IMR-90 (cell line): ENCODE data around the gene DSCAML1. TPM values are rescaled to one million over a fixed set of nuclear protein-coding genes. Genes with fewer than 3 reads are reported as not detected.

Experiments used
- ATAC-seq: fragments of 200-7000 bp; cut with Tn5 transposase; 2 replicates; pipeline ENCODE4 v1.9.1; 2020; ENCODE audit warnings: low read depth, mild to moderate bottlenecking, moderate library complexity
- BruUV-seq: library from RNA; stranded (reverse); fragments of 400-500 nt; replicated peaks from 2 replicates; lab custom pipeline; 2021; lab: Mats Ljungman, UMichigan
- CTCF ChIA-PET: fragments of 300-600 bp; formaldehyde crosslinking; extraction: SDS; loops from one replicate; lab custom pipeline; 2021; ENCODE audit warnings: antibody characterized with exemption; lab: Yijun Ruan, JAX
- POLR2A ChIA-PET: fragments of 300-600 bp; sonication (Branson Sonifier 250); formaldehyde crosslinking; loops from one replicate; lab custom pipeline; 2022; ENCODE audit warnings: antibody characterized with exemption; ENCODE audit not compliant: unreplicated experiment; lab: Charles Lee
- DNase-seq: peaks from one replicate; pipeline ENCODE4 v3.0.0; 2013
- H2AFZ ChIP-seq: replicated peaks from 2 replicates; pipeline ENCODE3; 2013; ENCODE audit warnings: low read length, mild to moderate bottlenecking; ENCODE audit not compliant: poor library complexity
- H2AK5ac ChIP-seq: 2 replicates; pipeline ENCODE4 v1.6.1; 2013; ENCODE audit warnings: low read depth, low read length, inconsistent platforms
- H2AK9ac ChIP-seq: replicated peaks from 2 replicates; pipeline ENCODE3; 2013; ENCODE audit warnings: mild to moderate bottlenecking, low read depth, low read length, moderate library complexity; ENCODE audit not compliant: poor library complexity
- H2BK120ac ChIP-seq: 2 replicates; pipeline ENCODE4 v1.6.1; 2013; ENCODE audit warnings: low read depth, low read length, inconsistent platforms
- H2BK15ac ChIP-seq: 3 replicates; pipeline ENCODE4 v1.6.1; 2013; ENCODE audit warnings: low read depth, low read length, inconsistent platforms
- H2BK20ac ChIP-seq: 2 replicates; pipeline ENCODE4 v1.6.1; 2013; ENCODE audit warnings: low read depth, mild to moderate bottlenecking, inconsistent platforms, low read length, moderate library complexity
- H2BK5ac ChIP-seq: 2 replicates; pipeline ENCODE4 v1.6.1; 2013; ENCODE audit warnings: mild to moderate bottlenecking, low read depth, low read length, inconsistent platforms; ENCODE audit not compliant: poor library complexity, severe bottlenecking
- H3K14ac ChIP-seq: replicated peaks from 2 replicates; pipeline ENCODE4 v1.6.1; 2013; ENCODE audit warnings: low read depth, low read length, inconsistent platforms
- H3K18ac ChIP-seq: 2 replicates; pipeline ENCODE4 v1.6.1; 2013; ENCODE audit warnings: low read depth, low read length, control low read depth
- H3K23ac ChIP-seq: 2 replicates; pipeline ENCODE4 v1.6.1; 2013; ENCODE audit warnings: low read depth, low read length, inconsistent platforms
- H3K27ac ChIP-seq: 2 replicates; pipeline ENCODE4 v1.5.1; 2013; ENCODE audit warnings: mild to moderate bottlenecking, control low read depth, low read length; ENCODE audit not compliant: insufficient read depth
- H3K27me3 ChIP-seq: 2 replicates; pipeline ENCODE4 v1.6.1; 2013; ENCODE audit warnings: low read length; ENCODE audit not compliant: control insufficient read depth, insufficient read depth
- H3K36me3 ChIP-seq: 2 replicates; pipeline ENCODE4 v1.6.1; 2013; ENCODE audit warnings: low read length, mixed read lengths; ENCODE audit not compliant: control insufficient read depth, insufficient read depth
- H3K4ac ChIP-seq: 2 replicates; pipeline ENCODE4 v1.6.1; 2013; ENCODE audit warnings: low read depth, low read length, inconsistent platforms
- H3K4me1 ChIP-seq: 2 replicates; pipeline ENCODE4 v1.6.1; 2013; ENCODE audit warnings: low read length, mixed read lengths; ENCODE audit not compliant: control insufficient read depth, insufficient read depth
- H3K4me2 ChIP-seq: 2 replicates; pipeline ENCODE4 v1.6.1; 2013; ENCODE audit warnings: low read depth, mild to moderate bottlenecking, control low read depth, low read length, moderate library complexity
- H3K4me3 ChIP-seq: 2 replicates; pipeline ENCODE4 v1.5.1; 2013; ENCODE audit warnings: low read depth, mild to moderate bottlenecking, control low read depth, low read length, moderate library complexity; ENCODE audit not compliant: insufficient read depth
- H3K56ac ChIP-seq: 2 replicates; pipeline ENCODE4 v1.6.1; 2013; ENCODE audit warnings: low read length, inconsistent platforms; ENCODE audit not compliant: insufficient read depth; ENCODE audit errors: extremely low read depth
- H3K79me1 ChIP-seq, 2 experiments: 2 replicates each; pipeline ENCODE4 v1.6.1; 2013; ENCODE audit warnings: low read length in 2 of 2, inconsistent platforms in 1 of 2, low read depth in 1 of 2
- H3K9ac ChIP-seq: 2 replicates; pipeline ENCODE4 v1.6.1; 2013; ENCODE audit warnings: low read depth, low read length, control low read depth
- H3K9me1 ChIP-seq: 2 replicates; pipeline ENCODE4 v1.6.1; 2013; ENCODE audit warnings: low read length, inconsistent platforms; ENCODE audit not compliant: insufficient read depth
- H3K9me3 ChIP-seq: 2 replicates; pipeline ENCODE4 v1.6.1; 2013; ENCODE audit warnings: low read length; ENCODE audit not compliant: control insufficient read depth, insufficient read depth
- H4K20me1 ChIP-seq: 2 replicates; pipeline ENCODE4 v1.6.1; 2013; ENCODE audit warnings: low read length, inconsistent platforms; ENCODE audit not compliant: insufficient read depth
- H4K5ac ChIP-seq: 2 replicates; pipeline ENCODE4 v1.6.1; 2013; ENCODE audit warnings: mild to moderate bottlenecking, low read depth, low read length, control low read depth
- H4K8ac ChIP-seq, 2 experiments: 2 replicates each; pipeline ENCODE4 v1.6.1; 2013; ENCODE audit warnings: low read depth in 2 of 2, low read length in 2 of 2, control low read depth in 1 of 2, inconsistent platforms in 1 of 2
- H4K91ac ChIP-seq: 2 replicates; pipeline ENCODE4 v1.6.1; 2013; ENCODE audit warnings: low read depth, low read length, inconsistent platforms; ENCODE audit not compliant: insufficient read depth
- CEBPB ChIP-seq: IDR thresholded peaks from 2 replicates; pipeline ENCODE4 v1.6.1; 2012; ENCODE audit warnings: low read depth, low read length, improper control_type of control experiment
- CHD1 ChIP-seq: IDR thresholded peaks from 2 replicates; pipeline ENCODE4 v1.6.1; 2012; ENCODE audit warnings: low read depth, low read length, improper control_type of control experiment
- CTCF ChIP-seq: conservative IDR thresholded peaks from 2 replicates; pipeline ENCODE4 v1.5.1; 2012; ENCODE audit warnings: mild to moderate bottlenecking, low read depth, low read length, improper control_type of control experiment
- FOS ChIP-seq: fragments of 150-350 bp; IDR thresholded peaks from 2 replicates; pipeline ENCODE4 v1.6.1; 2016; ENCODE audit warnings: low read depth, low read length
- MAFK ChIP-seq: IDR thresholded peaks from 2 replicates; pipeline ENCODE4 v1.6.1; 2012; ENCODE audit warnings: low read depth, low read length, improper control_type of control experiment
- MAZ ChIP-seq: IDR thresholded peaks from 2 replicates; pipeline ENCODE4 v1.6.1; 2012; ENCODE audit warnings: low read depth, mild to moderate bottlenecking, low read length, improper control_type of control experiment, moderate library complexity, borderline replicate concordance
- NFE2L2 ChIP-seq: fragments of 150-350 bp; IDR thresholded peaks from 2 replicates; pipeline ENCODE4 v1.6.1; 2016; ENCODE audit warnings: low read depth, mild to moderate bottlenecking, low read length
- SMC3 ChIP-seq: fragments of 150-350 bp; IDR thresholded peaks from 2 replicates; pipeline ENCODE4 v1.6.1; 2016; ENCODE audit warnings: low read depth, mild to moderate bottlenecking, antibody characterized with exemption, low read length, moderate library complexity
- USF2 ChIP-seq: fragments of 150-350 bp; IDR thresholded peaks from 2 replicates; pipeline ENCODE4 v1.6.1; 2017; ENCODE audit warnings: mild to moderate bottlenecking, antibody characterized with exemption, low read length, low read depth
- WGBS, 2 experiments: methylation state at CpG; one replicate each; pipeline versions ENCODE4 v1.1.5 to v1.1.7; 2013; ENCODE audit warnings: missing lambda C conversion rate in 2 of 2; ENCODE audit not compliant: insufficient read length in 1 of 2; ENCODE audit errors: extremely low coverage in 2 of 2; 5-methylcytosine and 5-hydroxymethylcytosine counted together
- dilution Hi-C: fragments of 300-500 bp; cut with HindIII; formaldehyde crosslinking; loops from one replicate; pipeline ENCODE4 v1.14.3; 2018; ENCODE audit warnings: low sequenced_read_pairs; ENCODE audit not compliant: unreplicated experiment
- in situ Hi-C: fragments of 300-500 bp; cut with MboI; formaldehyde crosslinking; loops from 3 replicates; pipeline ENCODE4 v1.14.3; 2019; ENCODE audit warnings: low sequenced_read_pairs, inconsistent platforms, mixed read lengths
- intact Hi-C: fragments of 100-400 bp; cut with micrococcal nuclease; formaldehyde crosslinking; loops from 2 replicates; pipeline ENCODE4 v1.10.0; 2022
- polyA plus RNA-seq, 3 experiments: library from polyadenylated mRNA; depleted of rRNA; stranded (reverse); fragments of >200 nt; gene quantifications; 2 replicates each; pipeline ENCODE4 v1.2.3, GENCODE V29; 2012; ENCODE audit warnings: low replicate concordance in 1 of 3
- total RNA-seq: library from RNA; depleted of rRNA; stranded (reverse); fragments of >200 nt; gene quantifications from 2 replicates; pipeline ENCODE4 v1.2.3, GENCODE V29; 2012

Gene DSCAML1
- total and polyA plus RNA-seq, 2 of the 4 experiments (the other 2 are of a cell fraction), result not detected

GRCh38 chr11:117625237-117625636 is 171.8 kb downstream of the DSCAML1 start:
- Histone ChIP-seq H3K18ac (no peak overlapping the region), H3K36me3 (no peaks in the 10 kb centered on the region), H3K9ac (no peak overlapping the region), H3K79me1 (no peaks in the 10 kb centered on the region), H4K20me1 (no peaks in the 10 kb centered on the region), H3K27me3 (peaks cover 8% of the 10 kb centered on the region), H4K91ac (no peak overlapping the region), H2BK15ac (no peak overlapping the region), H3K4me1 (no peaks in the 10 kb centered on the region), H2BK5ac (no peak overlapping the region), H3K4me3 (no peak overlapping the region), H3K56ac (no peak overlapping the region), H3K23ac (no peak overlapping the region), H3K14ac (no peak overlapping the region), H4K8ac (no peak overlapping the region), H2AK5ac (no peak overlapping the region), H3K27ac (no peak overlapping the region), H3K4ac (no peak overlapping the region), H2BK120ac (no peak overlapping the region), H3K9me1 (no peaks in the 10 kb centered on the region), H2AFZ (no peak overlapping the region), H3K4me2 (no peak overlapping the region), H2AK9ac (no peak overlapping the region), H3K9me3 (no peaks in the 10 kb centered on the region), H2BK20ac (no peak overlapping the region), H4K5ac (no peak overlapping the region)
- no CpG with 5 or more reads among the region's 4 CpGs for WGBS, 2 experiments
- DNase-seq (no peak), ATAC-seq (no peak)
- ChIA-PET CTCF (interaction anchor here (0.9 to 1.5 kb wide), 2 partner anchors 10 to 199 kb away, joined by 3 to 4 read pairs; no protein-coding TSS in a partner anchor), POLR2A (no interaction called here)
- dilution Hi-C loops, result no loop called here
- in situ Hi-C loops, result no loop called here
- intact Hi-C loops, result loop anchor here (10.0 kb wide), 1 partner anchor 390 kb away; the partner anchor contains the start of genes PCSK7 and RNF214
- no peak for TF ChIP-seq CTCF
- TF ChIP-seq USF2, result no peak
- no peak for TF ChIP-seq FOS
- TF ChIP-seq SMC3, result no peak
- no peak for TF ChIP-seq CHD1
- no peak for TF ChIP-seq MAZ
- no peak for TF ChIP-seq MAFK
- TF ChIP-seq NFE2L2, result no peak
- TF ChIP-seq CEBPB, result no peak
- BruUV-seq, result no TSS peak
